HepG2 (cell line): ENCODE measurements around the gene TULP3. TPM values are rescaled to one million over a fixed set of nuclear protein-coding genes. Genes with fewer than 3 reads are reported as not detected.

Source experiments
- CHCHD3 ChIP-seq: sonication (generic); formaldehyde crosslinking; IDR thresholded peaks from 2 replicates; pipeline ENCODE4 v1.8.0; 2022; ENCODE audit warnings: mild to moderate bottlenecking, missing genetic modification reagents, moderate library complexity
- HMGXB4 ChIP-seq, 2 experiments: sonication (generic) in 1 of 2; formaldehyde crosslinking in 1 of 2; IDR thresholded peaks; 2 replicates each; pipeline versions ENCODE4 v1.4.0 to v1.6.1; 2018 to 2020; ENCODE audit warnings: missing genetic modification reagents in 2 of 2, borderline replicate concordance in 1 of 2, low read depth in 1 of 2, mild to moderate bottlenecking in 1 of 2, missing biosample characterization in 1 of 2
- MEIS2 ChIP-seq: sonication (generic); formaldehyde crosslinking; IDR thresholded peaks from 2 replicates; pipeline ENCODE4 v1.9.0; 2021; ENCODE audit warnings: mild to moderate bottlenecking, missing genetic modification reagents
- MXI1 ChIP-seq: IDR thresholded peaks from 3 replicates; pipeline ENCODE4 v1.6.1; 2012; ENCODE audit warnings: low read depth, low read length, inconsistent platforms, borderline replicate concordance
- SIX1 ChIP-seq: sonication (generic); formaldehyde crosslinking; IDR thresholded peaks from 2 replicates; pipeline ENCODE4 v1.4.0; 2020; ENCODE audit warnings: missing genetic modification reagents, borderline replicate concordance
- TERF1 ChIP-seq: sonication (generic); formaldehyde crosslinking; IDR thresholded peaks from 2 replicates; pipeline ENCODE4 v1.8.0; 2022; ENCODE audit warnings: mild to moderate bottlenecking, missing genetic modification reagents, moderate library complexity
- TFDP2 ChIP-seq: sonication (generic); formaldehyde crosslinking; IDR thresholded peaks from 2 replicates; pipeline ENCODE4 v1.4.0; 2020; ENCODE audit warnings: missing genetic modification reagents
- ZNF326 ChIP-seq: sonication (generic); formaldehyde crosslinking; IDR thresholded peaks from 2 replicates; pipeline ENCODE4 v1.4.0; 2020; ENCODE audit warnings: missing genetic modification reagents, borderline replicate concordance
- ZNF503 ChIP-seq: sonication (generic); formaldehyde crosslinking; IDR thresholded peaks from 2 replicates; pipeline ENCODE4 v1.4.0; 2020; ENCODE audit warnings: missing genetic modification reagents
- ZNF775 ChIP-seq: sonication (generic); formaldehyde crosslinking; IDR thresholded peaks from 2 replicates; pipeline ENCODE4 v1.4.0; 2020; ENCODE audit warnings: missing genetic modification reagents, mild to moderate bottlenecking, moderate library complexity, borderline replicate concordance
- polyA plus RNA-seq, 8 experiments: library from polyadenylated mRNA; depleted of rRNA in 3 of 8; stranded (reverse) in 7 of 8; unstranded in 1 of 8; fragments of >200 nt; fragmentation: Illumina TruSeq in 4 of 8; extraction: Trizol in 4 of 8; gene quantifications; 2 replicates each; pipeline versions ENCODE4 v1.2.1 to v1.2.3, GENCODE V29; 2011 to 2016; ENCODE audit warnings: low read depth in 4 of 8, missing spikeins in 1 of 8, mixed read lengths in 1 of 8; ENCODE audit not compliant: insufficient read depth in 1 of 8
- total RNA-seq, 5 experiments: library from RNA; depleted of rRNA; stranded (reverse); fragments of >200 nt; fragmentation: Illumina TruSeq; extraction: Trizol; gene quantifications; 2 replicates each; pipeline ENCODE4 v1.2.3, GENCODE V29; 2016; ENCODE audit warnings: low read depth in 1 of 5
- TF ChIP-seq, protein P1 (sequence below): sonication (generic); formaldehyde crosslinking; IDR thresholded peaks from 2 replicates; pipeline ENCODE4 v1.5.1; 2020; ENCODE audit warnings: mild to moderate bottlenecking, missing genetic modification reagents, borderline replicate concordance

TULP3 gene
- total and polyA plus RNA-seq, 2 of the 13 experiments (the other 11 are each of a cell fraction or from before 2014, with no cell fraction given), result 11.2 to 13.2 TPM

DNA sequence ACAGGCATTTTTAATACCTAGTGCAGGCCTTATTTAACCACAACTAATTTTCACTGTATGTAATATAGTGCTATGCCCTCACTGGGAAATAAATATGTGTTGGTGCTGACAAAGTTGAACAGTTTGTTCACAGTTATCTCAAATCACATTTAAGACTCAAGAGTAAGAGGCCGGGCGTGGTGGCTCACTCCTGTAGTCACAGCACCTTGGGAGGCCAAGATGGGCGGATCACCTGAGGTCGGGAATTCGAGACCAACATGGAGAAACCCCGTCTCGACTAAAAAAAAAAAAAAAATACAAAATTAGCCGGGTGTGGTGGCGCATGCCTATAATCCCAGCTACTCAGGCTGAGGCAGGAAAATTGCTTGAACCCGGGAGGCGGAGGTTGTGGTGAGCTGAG is 45.6 kb downstream of the TULP3 start (continued):
- TF ChIP-seq HMGXB4 (CRISPR knock-in tag; IDR thresholded peaks at IDR 0.05; ENCODE audit: borderline replicate concordance in 1 of 2, low read depth in 1 of 2) (no peak), MEIS2 (no peak), ZNF326 (CRISPR knock-in tag) (no peak), TFDP2 (no peak), ZNF775 (CRISPR knock-in tag) (no peak), MXI1 (no peak), TERF1 (CRISPR knock-in tag) (no peak), CHCHD3 (CRISPR knock-in tag) (no peak), ZNF503 (CRISPR knock-in tag) (no peak), SIX1 (CRISPR knock-in tag) (no peak)
- TF ChIP-seq, protein P1, sequence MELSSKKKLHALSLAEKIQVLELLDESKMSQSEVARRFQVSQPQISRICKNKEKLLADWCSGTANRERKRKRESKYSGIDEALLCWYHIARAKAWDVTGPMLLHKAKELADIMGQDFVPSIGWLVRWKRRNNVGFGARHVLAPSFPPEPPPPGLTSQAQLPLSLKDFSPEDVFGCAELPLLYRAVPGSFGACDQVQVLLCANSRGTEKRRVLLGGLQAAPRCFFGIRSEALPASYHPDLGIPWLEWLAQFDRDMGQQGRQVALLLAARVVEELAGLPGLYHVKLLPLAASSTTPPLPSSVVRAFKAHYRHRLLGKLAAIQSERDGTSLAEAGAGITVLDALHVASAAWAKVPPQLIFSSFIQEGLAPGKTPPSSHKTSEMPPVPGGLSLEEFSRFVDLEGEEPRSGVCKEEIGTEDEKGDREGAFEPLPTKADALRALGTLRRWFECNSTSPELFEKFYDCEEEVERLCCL (CRISPR knock-in tag), result no peak
